H1 (cell line): ENCODE results near the gene PAK5. TPM values are rescaled to one million over a fixed set of nuclear protein-coding genes. Genes with fewer than 3 reads are reported as not detected.

ENCODE experiments used
- CTCF ChIA-PET: fragments of 300-600 bp; sonication (Branson Sonifier 250); formaldehyde crosslinking; loops from one replicate; lab custom pipeline; 2021; ENCODE audit not compliant: partially characterized antibody; lab: Charles Lee
- POLR2A ChIA-PET: fragments of 300-600 bp; sonication (Branson Sonifier 250); formaldehyde crosslinking; loops from one replicate; lab custom pipeline; 2021; ENCODE audit warnings: inconsistent platforms; ENCODE audit not compliant: partially characterized antibody; lab: Charles Lee
- DNase-seq, 2 experiments: peaks; one replicate each; pipeline versions ENCODE4 v3.0.0 to v3.0.0-alpha.2; 2010 to 2022; ENCODE audit warnings: low spot score in 2 of 2, low read depth in 1 of 2, mixed read lengths in 1 of 2
- FAIRE-seq: peaks from 2 replicates; lab custom pipeline; 2011; peaks lifted over from hg19 to GRCh38; lab: Jason Lieb, UNC
- H2AFZ ChIP-seq: 2 replicates; pipeline ENCODE4 v1.8.1; 2012; ENCODE audit warnings: low read length, inconsistent platforms
- H2AK5ac ChIP-seq: 2 replicates; pipeline ENCODE4 v1.6.1; 2013; ENCODE audit warnings: low read depth, low read length
- H2BK120ac ChIP-seq: replicated peaks from 2 replicates; pipeline ENCODE3; 2013; ENCODE audit warnings: low read depth, low read length, inconsistent platforms
- H2BK12ac ChIP-seq: 2 replicates; pipeline ENCODE4 v1.6.1; 2013; ENCODE audit warnings: low read depth, low read length
- H2BK15ac ChIP-seq: 2 replicates; pipeline ENCODE4 v1.6.1; 2013; ENCODE audit warnings: low read length
- H2BK20ac ChIP-seq: 2 replicates; pipeline ENCODE4 v1.6.1; 2013; ENCODE audit warnings: low read length
- H2BK5ac ChIP-seq: 2 replicates; pipeline ENCODE4 v1.6.1; 2013; ENCODE audit warnings: low read depth, low read length
- H3K14ac ChIP-seq: 2 replicates; pipeline ENCODE4 v1.6.1; 2013; ENCODE audit warnings: inconsistent platforms; ENCODE audit not compliant: insufficient read length
- H3K18ac ChIP-seq: 2 replicates; pipeline ENCODE4 v1.6.1; 2013; ENCODE audit warnings: low read length; ENCODE audit errors: extremely low read depth
- H3K23ac ChIP-seq: 2 replicates; pipeline ENCODE4 v1.6.1; 2013; ENCODE audit warnings: inconsistent platforms; ENCODE audit not compliant: insufficient read length
- H3K23me2 ChIP-seq: 2 replicates; pipeline ENCODE4 v1.6.1; 2013; ENCODE audit warnings: low read depth, low read length
- H3K27ac ChIP-seq: 2 replicates; pipeline ENCODE4 v1.6.1; 2011; ENCODE audit warnings: low read depth, low read length, inconsistent platforms
- H3K27me3 ChIP-seq, 4 experiments: replicated peaks in 1 of 4; 1 replicate in 1 of 4; 2 replicates in 3 of 4; pipeline versions ENCODE4 v1.6.1 to v1.8.1; 2011 to 2013; ENCODE audit warnings: low read length in 3 of 4, mild to moderate bottlenecking in 3 of 4, inconsistent platforms in 2 of 4, mixed read lengths in 2 of 4, moderate library complexity in 1 of 4; ENCODE audit not compliant: control insufficient read depth in 3 of 4, insufficient read depth in 3 of 4; ENCODE audit errors: extremely low read depth in 1 of 4
- H3K36me3 ChIP-seq, 4 experiments: 2 replicates each; pipeline versions ENCODE4 v1.6.1 to v1.8.1; 2011 to 2013; ENCODE audit warnings: mild to moderate bottlenecking in 4 of 4, low read length in 3 of 4, moderate library complexity in 2 of 4, control low read depth in 1 of 4, inconsistent platforms in 1 of 4; ENCODE audit not compliant: insufficient read depth in 4 of 4, control insufficient read depth in 2 of 4
- H3K4ac ChIP-seq: replicated peaks from 2 replicates; pipeline ENCODE3; 2013; ENCODE audit warnings: low read length, low read depth, mixed read lengths, inconsistent platforms; ENCODE audit not compliant: insufficient read length
- H3K4me1 ChIP-seq, 4 experiments: replicated peaks in 1 of 4; 1 replicate in 1 of 4; 2 replicates in 3 of 4; pipeline versions ENCODE4 v1.6.1 to v1.8.1; 2011 to 2013; ENCODE audit warnings: low read length in 3 of 4, inconsistent platforms in 2 of 4, mixed read lengths in 1 of 4; ENCODE audit not compliant: insufficient read depth in 4 of 4, control insufficient read depth in 3 of 4
- H3K4me2 ChIP-seq, 2 experiments: 2 replicates each; pipeline versions ENCODE4 v1.6.1 to v1.8.1; 2011 to 2013; ENCODE audit warnings: low read depth in 2 of 2, low read length in 2 of 2, control low read depth in 1 of 2, inconsistent platforms in 1 of 2, mild to moderate bottlenecking in 1 of 2; ENCODE audit not compliant: insufficient read depth in 1 of 2
- H3K4me3 ChIP-seq, 4 experiments: fragments of 200-600, 300-600 bp in 1 of 4; sonication (generic), shearing (Covaris generic), sonication (Bioruptor Twin) in 1 of 4; 2 replicates each; pipeline versions ENCODE4 v1.5.1 to v1.8.1; 2011 to 2016; ENCODE audit warnings: low read length in 4 of 4, low read depth in 3 of 4, control low read depth in 2 of 4, inconsistent platforms in 2 of 4, mild to moderate bottlenecking in 2 of 4, mixed read lengths in 1 of 4, moderate library complexity in 1 of 4; ENCODE audit not compliant: insufficient read depth in 2 of 4; ENCODE audit errors: extremely low read depth in 1 of 4
- H3K56ac ChIP-seq: replicated peaks from 2 replicates; pipeline ENCODE3; 2013; ENCODE audit warnings: low read depth, mild to moderate bottlenecking, mixed read lengths, low read length, inconsistent platforms; ENCODE audit not compliant: insufficient read length
- H3K79me1 ChIP-seq: 2 replicates; pipeline ENCODE4 v1.6.1; 2013; ENCODE audit warnings: low read depth, low read length, control low read depth
- H3K79me2 ChIP-seq, 2 experiments: 2 replicates each; pipeline versions ENCODE4 v1.6.1 to v1.8.1; 2012 to 2013; ENCODE audit warnings: low read length in 2 of 2, mild to moderate bottlenecking in 2 of 2, inconsistent platforms in 1 of 2; ENCODE audit not compliant: insufficient read depth in 2 of 2, control insufficient read depth in 1 of 2
- H3K9ac ChIP-seq, 4 experiments: replicated peaks in 1 of 4; 1 replicate in 1 of 4; 2 replicates in 3 of 4; pipeline versions ENCODE4 v1.6.1 to v1.8.1; 2011 to 2013; ENCODE audit warnings: low read depth in 3 of 4, low read length in 3 of 4, control low read depth in 2 of 4, mild to moderate bottlenecking in 2 of 4, moderate library complexity in 2 of 4, inconsistent platforms in 1 of 4; ENCODE audit errors: extremely low read depth in 1 of 4
- H3K9me3 ChIP-seq, 2 experiments: 2 replicates each; pipeline versions ENCODE4 v1.6.1 to v1.8.1; 2012 to 2013; ENCODE audit warnings: mild to moderate bottlenecking in 2 of 2, moderate library complexity in 2 of 2, control low read depth in 1 of 2, inconsistent platforms in 1 of 2, low read depth in 1 of 2, low read length in 1 of 2, mixed read lengths in 1 of 2; ENCODE audit not compliant: insufficient read depth in 2 of 2
- H4K20me1 ChIP-seq, 2 experiments: replicated peaks in 1 of 2; 2 replicates each; pipeline versions ENCODE3 to v1.8.1; 2011 to 2013; ENCODE audit warnings: inconsistent platforms in 2 of 2, low read length in 2 of 2, mild to moderate bottlenecking in 1 of 2; ENCODE audit not compliant: insufficient read depth in 2 of 2, control insufficient read depth in 1 of 2
- H4K5ac ChIP-seq: 2 replicates; pipeline ENCODE4 v1.6.1; 2013; ENCODE audit warnings: low read length, low read depth, mixed read lengths, inconsistent platforms; ENCODE audit not compliant: insufficient read length
- H4K8ac ChIP-seq: 2 replicates; pipeline ENCODE4 v1.8.0; 2013; ENCODE audit warnings: mild to moderate bottlenecking, moderate library complexity, low read length, inconsistent platforms; ENCODE audit not compliant: insufficient read depth; ENCODE audit errors: extremely low read depth
- H4K91ac ChIP-seq: replicated peaks from 2 replicates; pipeline ENCODE3; 2013; ENCODE audit warnings: low read length, mixed read lengths, inconsistent platforms; ENCODE audit not compliant: insufficient read length
- ATF3 ChIP-seq: IDR thresholded peaks from 2 replicates; pipeline ENCODE4 v1.6.1; 2011; ENCODE audit warnings: low read depth, mild to moderate bottlenecking, low read length; ENCODE audit not compliant: insufficient read depth
- CHD2 ChIP-seq: IDR thresholded peaks from 2 replicates; pipeline ENCODE4 v1.6.1; 2012; ENCODE audit warnings: low read length, improper control_type of control experiment
- EP300 ChIP-seq, 2 experiments: IDR thresholded peaks; 1 replicate in 1 of 2; 2 replicates in 1 of 2; pipeline ENCODE4 v1.6.1; 2011 to 2012; ENCODE audit warnings: low read depth in 2 of 2, low read length in 2 of 2, mild to moderate bottlenecking in 2 of 2, borderline replicate concordance in 1 of 2, inconsistent platforms in 1 of 2, moderate library complexity in 1 of 2
- MAX ChIP-seq: IDR thresholded peaks from 2 replicates; pipeline ENCODE4 v1.6.1; 2012; ENCODE audit warnings: inconsistent platforms
- RNF2 ChIP-seq: fragments of 200-900, 300-1000 bp; sonication (generic); IDR thresholded peaks from 2 replicates; pipeline ENCODE4 v1.7.1; 2016; ENCODE audit warnings: borderline replicate concordance, low read depth, mild to moderate bottlenecking, antibody characterized with exemption, low read length; ENCODE audit not compliant: poor library complexity, severe bottlenecking; ENCODE audit errors: missing control alignments
- SIX5 ChIP-seq: IDR thresholded peaks from 2 replicates; pipeline ENCODE4 v1.6.1; 2011; ENCODE audit warnings: mild to moderate bottlenecking, low read depth, low read length
- SP1 ChIP-seq: IDR thresholded peaks from 2 replicates; pipeline ENCODE4 v1.6.1; 2011; ENCODE audit warnings: low read depth, low read length
- TCF12 ChIP-seq: IDR thresholded peaks from 2 replicates; pipeline ENCODE4 v1.6.1; 2011; ENCODE audit warnings: low read depth, mild to moderate bottlenecking, low read length
- WGBS, 2 experiments: shearing (Covaris generic) in 1 of 2; methylation state at CpG; one replicate each; pipeline versions ENCODE4 v1.1.6 to v1.1.7; 2013 to 2015; ENCODE audit warnings: low lambda C conversion rate in 2 of 2, mixed read lengths in 2 of 2, inconsistent platforms in 1 of 2, low coverage in 1 of 2, missing lambda C conversion rate in 1 of 2; ENCODE audit not compliant: insufficient replicate concordance in 2 of 2, insufficient coverage in 1 of 2, insufficient read length in 1 of 2; ENCODE audit errors: extremely low coverage in 1 of 2, missing lambda C conversion rate in 1 of 2; 5-methylcytosine and 5-hydroxymethylcytosine counted together
- polyA plus RNA-seq, 7 experiments: library from polyadenylated mRNA; depleted of rRNA in 3 of 7; stranded (reverse) in 5 of 7; unstranded in 2 of 7; fragments of >200 nt in 5 of 7; fragments of 200-250 nt in 2 of 7; gene quantifications; 1 replicate in 5 of 7; 2 replicates in 1 of 7; 4 replicates in 1 of 7; pipeline versions ENCODE4 v1.2.1 to v1.2.3, GENCODE V29; 2011 to 2013; ENCODE audit warnings: missing spikeins in 2 of 7, mixed read lengths in 2 of 7
- total RNA-seq: library from RNA; stranded (reverse); fragmentation: NEBNext Ultra II Directional; extraction: Animal tissue kit (Norgen Biotek cat#: 25700); gene quantifications from 2 replicates; pipeline ENCODE4 v1.2.1, GENCODE V29; 2021

The PAK5 gene
- total and polyA plus RNA-seq, 2 of the 8 experiments (the other 6 are each of a cell fraction or from before 2014, with no cell fraction given): 0.54 to 0.80 TPM

- FAIRE-seq: no peak
- Histone ChIP-seq H3K4ac (no peak overlapping the region), H4K20me1 (no peaks in the 10 kb centered on the region), H2BK20ac (no peak overlapping the region; the same call in 1 of the 2 replicates), H3K56ac (no peak overlapping the region), H2AFZ (no peak overlapping the region), H3K4me3 (peak overlapping the region in 1 of 4 experiments; percentile 45; a peak in 4 of 8 replicates), H2BK12ac (peak overlapping the region; percentile 69), H4K91ac (no peak overlapping the region), H3K18ac (no peak overlapping the region; the same call in 1 of the 2 replicates), H3K79me1 (no peaks in the 10 kb centered on the region), H4K8ac (no peak overlapping the region), H4K5ac (no peak overlapping the region), H2BK15ac (no peak overlapping the region), H3K79me2 (no peaks in the 10 kb centered on the region), H2BK5ac (no peak overlapping the region), H3K9ac (no peak overlapping the region), H3K14ac (no peak overlapping the region), H3K36me3 (no peaks in the 10 kb centered on the region), H3K4me1 (peaks cover 20 to 43% (median 30%) of the 10 kb centered on the region in 4 experiments), H3K4me2 (peak overlapping the region; percentile 65 to 70; a peak in 2 of 4 replicates), H3K23ac (no peak overlapping the region), H3K23me2 (0 out of 2 replicates have a peak, but pooled peaks cover 2% of the 10 kb centered on the region), H3K27me3 (peaks cover 0 to 36% (median 17%) of the 10 kb centered on the region in 4 experiments; a peak in 6 of 7 replicates), H2AK5ac (0 out of 2 replicates have a peak overlapping the region, but pooled peaks have one; percentile 75), H3K27ac (no peak overlapping the region), H3K9me3 (no peaks in the 10 kb centered on the region), H2BK120ac (no peak overlapping the region)
- 55% methylated on average over 3 of the region's 3 CpGs; no CpG with 5 or more reads in 1 of the 2 experiments for WGBS, 2 experiments
- ChIA-PET CTCF (interaction anchor here (1.7 to 2.5 kb wide), 2 partner anchors 14 to 35 kb away, joined by 4 to 7 read pairs; no protein-coding TSS in a partner anchor), POLR2A (interaction anchor here (1.7 kb wide), 1 partner anchor 9 kb away, joined by 4 read pairs; no protein-coding TSS in a partner anchor)
- TF ChIP-seq RNF2 (no peak), EP300 (IDR thresholded peaks at IDR 0.05; ENCODE audit: borderline replicate concordance in 1 of 2, low read depth in 2 of 2, low read length in 2 of 2) (no peak), CHD2 (no peak), MAX (no peak), SIX5 (no peak), SP1 (no peak), TCF12 (no peak), ATF3 (no peak)
- no peak for DNase-seq
These were observed 264.1 kb downstream of the PAK5 start for GRCh38 chr20:9574776-9575175.
